Placental pericyte (primary cell): Measurements from ENCODE around the gene LITAFD. TPM values are rescaled to one million over a fixed set of nuclear protein-coding genes. Genes with fewer than 3 reads are reported as not detected.

Experiments
- total RNA-seq: library from RNA; depleted of rRNA; stranded (reverse); fragments of >200 nt; gene quantifications from 2 replicates; pipeline ENCODE4 v1.2.3, GENCODE V29; 2012

Gene LITAFD
- total RNA-seq: not detected in 2 replicates

GRCh38 chr16:8882041-8882617 lies at the start of gene LITAFD:
Gene LITAFD (plus strand): TSS chr16:8882351. CDS start chr16:8884356, 2,005 bp downstream.

GRCh38 chr16:8868416-8869211 lies 13.5 kb upstream of the LITAFD start, which contains the start of gene CARHSP1:
Gene CARHSP1 (minus strand): TSS chr16:8869006. CDS start chr16:8859328, 9,678 bp downstream.

Other genes with a start within 250 kb of the LITAFD start
- gene ABAT, start 207.7 kb upstream of the LITAFD start, total RNA-seq: 0.86 and 1.3 TPM in 2 replicates
- gene TMEM186, start 84.7 kb upstream of the LITAFD start, total RNA-seq: 4.3 and 6.3 TPM in 2 replicates
- 51.1 and 55.4 TPM in 2 replicates for gene PMM2, start 84.5 kb upstream of the LITAFD start, total RNA-seq
- gene CARHSP1, start 13.3 kb upstream of the LITAFD start, total RNA-seq: 89.2 and 158 TPM in 2 replicates
- gene USP7, start 81.6 kb downstream of the LITAFD start, total RNA-seq: 63.9 and 90.3 TPM in 2 replicates
- gene HAPSTR1, start 209.3 kb downstream of the LITAFD start, total RNA-seq: 60.8 and 108 TPM in 2 replicates